ENCODE results near the gene TOX2. TPM values are rescaled to one million over a fixed set of nuclear protein-coding genes. Genes with fewer than 3 reads are reported as not detected.

Gene TOX2
- total RNA-seq, 1 experiment from 2014 or later: 1.8 TPM

- Histone ChIP-seq H3F3A (ENCODE audit: low read length, unreplicated experiment) (no peaks in the 10 kb centered on the region), H3K27ac (ENCODE audit: low read length) (no peak overlapping the region), H3K4me3 (ENCODE audit: low read length) (no peak overlapping the region), H3K4me1 (ENCODE audit: insufficient read depth, low read length) (peaks cover 17% of the 10 kb centered on the region), H3K9me3 (ENCODE audit: low read length) (no peaks in the 10 kb centered on the region), H4K20me1 (ENCODE audit: low read length) (no peaks in the 10 kb centered on the region), H3K36me3 (ENCODE audit: low read depth, low read length) (no peaks in the 10 kb centered on the region), H3K79me2 (ENCODE audit: low read length) (no peaks in the 10 kb centered on the region), H3K9ac (ENCODE audit: low read length) (no peak overlapping the region), H3K27me3 (ENCODE audit: low read length) (no peaks in the 10 kb centered on the region), H3K4me2 (ENCODE audit: low read length) (no peak overlapping the region), H3K9me2 (replicated peaks; ENCODE audit: low read length) (no peaks in the 10 kb centered on the region), H2AFZ (ENCODE audit: low read length) (no peak overlapping the region)
- ChIA-PET CTCF (no interaction called here), POLR2A (ENCODE audit: unreplicated experiment) (no interaction called here)
- intact Hi-C loops (cut with micrococcal nuclease): no loop called here
- no peak for ATAC-seq
- no peak for DNase-seq
- BruUV-seq (replicated peaks): no TSS peak
- TF ChIP-seq EZH2 (IDR thresholded peaks at IDR 0.05; ENCODE audit: low read length, unreplicated experiment) (no peak), EZH2phosphoT487 (IDR thresholded peaks at IDR 0.05; ENCODE audit: borderline replicate concordance, low read length) (no peak)
- TF ChIP-seq, protein P1, sequence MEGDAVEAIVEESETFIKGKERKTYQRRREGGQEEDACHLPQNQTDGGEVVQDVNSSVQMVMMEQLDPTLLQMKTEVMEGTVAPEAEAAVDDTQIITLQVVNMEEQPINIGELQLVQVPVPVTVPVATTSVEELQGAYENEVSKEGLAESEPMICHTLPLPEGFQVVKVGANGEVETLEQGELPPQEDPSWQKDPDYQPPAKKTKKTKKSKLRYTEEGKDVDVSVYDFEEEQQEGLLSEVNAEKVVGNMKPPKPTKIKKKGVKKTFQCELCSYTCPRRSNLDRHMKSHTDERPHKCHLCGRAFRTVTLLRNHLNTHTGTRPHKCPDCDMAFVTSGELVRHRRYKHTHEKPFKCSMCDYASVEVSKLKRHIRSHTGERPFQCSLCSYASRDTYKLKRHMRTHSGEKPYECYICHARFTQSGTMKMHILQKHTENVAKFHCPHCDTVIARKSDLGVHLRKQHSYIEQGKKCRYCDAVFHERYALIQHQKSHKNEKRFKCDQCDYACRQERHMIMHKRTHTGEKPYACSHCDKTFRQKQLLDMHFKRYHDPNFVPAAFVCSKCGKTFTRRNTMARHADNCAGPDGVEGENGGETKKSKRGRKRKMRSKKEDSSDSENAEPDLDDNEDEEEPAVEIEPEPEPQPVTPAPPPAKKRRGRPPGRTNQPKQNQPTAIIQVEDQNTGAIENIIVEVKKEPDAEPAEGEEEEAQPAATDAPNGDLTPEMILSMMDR (conservative IDR thresholded peaks at IDR 0.05; ENCODE audit: low read depth, low read length): no peak
These were observed 157.0 kb downstream of the TOX2 start for GRCh38 chr20:44071526-44072111.

DNA sequence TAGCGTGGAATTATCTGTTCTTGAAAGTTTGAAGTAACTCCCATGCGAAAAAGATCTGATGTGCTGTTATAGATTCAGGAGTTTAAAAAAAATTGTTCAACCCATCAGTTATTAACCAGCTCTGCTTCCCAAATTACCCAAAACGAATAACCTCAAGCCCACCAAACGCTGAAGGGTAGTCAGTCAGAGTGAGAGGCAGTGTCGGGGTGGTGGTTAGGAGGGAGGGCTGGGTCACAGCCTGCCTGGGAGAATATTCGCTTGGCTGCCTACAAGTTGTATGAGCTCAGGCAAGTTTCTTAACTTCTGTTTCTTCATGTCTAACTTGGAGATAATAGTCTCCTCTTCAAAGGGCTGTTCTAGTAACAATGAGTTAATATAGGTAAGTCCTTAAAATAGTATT is 157.7 kb downstream of the TOX2 start:
- Histone ChIP-seq H3K27ac (ENCODE audit: low read length) (no peak overlapping the region), H3K9me3 (ENCODE audit: low read length) (no peaks in the 10 kb centered on the region), H3F3A (ENCODE audit: low read length, unreplicated experiment) (no peaks in the 10 kb centered on the region), H3K79me2 (ENCODE audit: low read length) (no peaks in the 10 kb centered on the region), H2AFZ (ENCODE audit: low read length) (no peak overlapping the region), H3K4me2 (ENCODE audit: low read length) (no peak overlapping the region), H3K27me3 (ENCODE audit: low read length) (no peaks in the 10 kb centered on the region), H3K9me2 (replicated peaks; ENCODE audit: low read length) (no peaks in the 10 kb centered on the region), H3K36me3 (ENCODE audit: low read depth, low read length) (no peaks in the 10 kb centered on the region), H3K4me3 (ENCODE audit: low read length) (no peak overlapping the region), H4K20me1 (ENCODE audit: low read length) (no peaks in the 10 kb centered on the region), H3K4me1 (ENCODE audit: insufficient read depth, low read length) (peaks cover 17% of the 10 kb centered on the region), H3K9ac (ENCODE audit: low read length) (no peak overlapping the region)
- TF ChIP-seq EZH2 (IDR thresholded peaks at IDR 0.05; ENCODE audit: low read length, unreplicated experiment) (no peak), EZH2phosphoT487 (IDR thresholded peaks at IDR 0.05; ENCODE audit: borderline replicate concordance, low read length) (no peak)
- TF ChIP-seq, protein P1 (conservative IDR thresholded peaks at IDR 0.05; ENCODE audit: low read depth, low read length): no peak
- ChIA-PET POLR2A (ENCODE audit: unreplicated experiment) (interaction anchor here (0.6 kb wide), 1 partner anchor 46 kb away, joined by 7 read pairs; no protein-coding TSS in a partner anchor), CTCF (no interaction called here)
- BruUV-seq (replicated peaks): no TSS peak
- ATAC-seq (no peak), DNase-seq (no peak)
- intact Hi-C loops (cut with micrococcal nuclease): no loop called here

- Histone ChIP-seq H3K27ac (ENCODE audit: low read length) (no peak overlapping the region), H3K27me3 (ENCODE audit: low read length) (no peaks in the 10 kb centered on the region), H3K36me3 (ENCODE audit: low read depth, low read length) (no peaks in the 10 kb centered on the region), H3K9me2 (replicated peaks; ENCODE audit: low read length) (no peaks in the 10 kb centered on the region), H3K4me3 (ENCODE audit: low read length) (no peak overlapping the region), H4K20me1 (ENCODE audit: low read length) (no peaks in the 10 kb centered on the region), H3F3A (ENCODE audit: low read length, unreplicated experiment) (no peaks in the 10 kb centered on the region), H3K9me3 (ENCODE audit: low read length) (no peaks in the 10 kb centered on the region), H3K4me1 (ENCODE audit: insufficient read depth, low read length) (peaks cover 17% of the 10 kb centered on the region), H2AFZ (ENCODE audit: low read length) (no peak overlapping the region), H3K4me2 (ENCODE audit: low read length) (no peak overlapping the region), H3K9ac (ENCODE audit: low read length) (no peak overlapping the region), H3K79me2 (ENCODE audit: low read length) (no peaks in the 10 kb centered on the region)
- CTCF ChIA-PET: no interaction called here
- no peak for DNase-seq
- TF ChIP-seq EZH2 (IDR thresholded peaks at IDR 0.05; ENCODE audit: low read length, unreplicated experiment): no peak
- no TSS peak for BruUV-seq (replicated peaks)
- POLR2A ChIA-PET (ENCODE audit: unreplicated experiment): interaction anchor here (0.6 kb wide), 1 partner anchor 47 kb away, joined by 7 read pairs; no protein-coding TSS in a partner anchor
- intact Hi-C loops (cut with micrococcal nuclease): no loop called here
- no peak for ATAC-seq
These were observed 158.5 kb downstream of the TOX2 start for GRCh38 chr20:44073011-44073674.

Measured in PC-3 (cell line).